CD4-positive, alpha-beta T cell (primary cell): Measurements from ENCODE around the gene CTNNA3. TPM values are rescaled to one million over a fixed set of nuclear protein-coding genes. Genes with fewer than 3 reads are reported as not detected.
"Not testable (repeated sequence)": the region's sequence is repeated elsewhere in the genome, so short reads cannot be mapped to it uniquely, and the experiment has no call there.

ENCODE experiments used
- ATAC-seq: fragments of 200-7000 bp; cut with Tn5 transposase; one replicate; pipeline ENCODE4 v1.10.0; 2022; ENCODE audit warnings: mild to moderate bottlenecking; ENCODE audit not compliant: poor library complexity
- CTCF ChIA-PET: fragments of 350-600 bp; sonication (Branson Sonifier 250); formaldehyde crosslinking; loops from one replicate; lab custom pipeline; 2021; ENCODE audit warnings: antibody characterized with exemption, inconsistent platforms; lab: Charles Lee
- POLR2A ChIA-PET: fragments of 350-600 bp; sonication (Branson Sonifier 250); formaldehyde crosslinking; loops from one replicate; lab custom pipeline; 2021; ENCODE audit warnings: antibody characterized with exemption, inconsistent platforms; lab: Charles Lee
- DNase-seq, 14 experiments: peaks; one replicate each; pipeline ENCODE4 v3.0.0-alpha.2; 2013 to 2020; ENCODE audit warnings: mixed read lengths in 2 of 14
- H3K27ac ChIP-seq, 2 donors: one replicate each; pipeline versions ENCODE4 v1.5.1 to v1.7.0; 2013; ENCODE audit warnings: low read length in 2 of 2, low read depth in 1 of 2, mild to moderate bottlenecking in 1 of 2
- H3K27me3 ChIP-seq, 2 experiments: 1 replicate in 1 of 2; 2 replicates in 1 of 2; pipeline versions ENCODE4 v1.6.1 to v1.7.0; 2013; ENCODE audit warnings: low read length in 2 of 2, control low read depth in 1 of 2, mild to moderate bottlenecking in 1 of 2, moderate library complexity in 1 of 2; ENCODE audit not compliant: insufficient read depth in 2 of 2, control insufficient read depth in 1 of 2
- H3K36me3 ChIP-seq: one replicate; pipeline ENCODE4 v1.6.1; 2013; ENCODE audit warnings: low read length, control low read depth; ENCODE audit not compliant: insufficient read depth
- H3K4me1 ChIP-seq: one replicate; pipeline ENCODE4 v1.6.1; 2013; ENCODE audit warnings: low read length, control low read depth; ENCODE audit not compliant: insufficient read depth
- H3K4me3 ChIP-seq: one replicate; pipeline ENCODE4 v1.5.1; 2013; ENCODE audit warnings: mild to moderate bottlenecking, low read length, moderate library complexity
- H3K9me3 ChIP-seq, 2 experiments: 1 replicate in 1 of 2; 2 replicates in 1 of 2; pipeline versions ENCODE4 v1.6.1 to v1.7.0; 2013; ENCODE audit warnings: low read length in 2 of 2, mild to moderate bottlenecking in 2 of 2, control low read depth in 1 of 2, moderate library complexity in 1 of 2; ENCODE audit not compliant: control insufficient read depth in 1 of 2, insufficient read depth in 1 of 2
- H3K27ac Mint-ChIP-seq: one replicate; pipeline ENCODE4 v1.8.0; 2020; ENCODE audit warnings: mixed read lengths
- H3K27me3 Mint-ChIP-seq: one replicate; pipeline ENCODE4 v1.8.0; 2021; ENCODE audit warnings: mixed read lengths
- H3K36me3 Mint-ChIP-seq: one replicate; pipeline ENCODE4 v1.8.0; 2021; ENCODE audit warnings: low read depth, mixed read lengths
- H3K4me1 Mint-ChIP-seq: one replicate; pipeline ENCODE4 v1.8.0; 2021; ENCODE audit warnings: low read depth, mixed read lengths
- H3K4me3 Mint-ChIP-seq: one replicate; pipeline ENCODE4 v1.8.0; 2020; ENCODE audit warnings: mild to moderate bottlenecking, mixed read lengths
- H3K9me3 Mint-ChIP-seq: one replicate; pipeline ENCODE4 v1.8.0; 2020; ENCODE audit warnings: mixed read lengths
- CTCF ChIP-seq: fragments of 200-600 bp; IDR thresholded peaks from one replicate; pipeline ENCODE4 v1.8.0; 2022; ENCODE audit warnings: antibody characterized with exemption, mild to moderate bottlenecking
- intact Hi-C, 2 experiments: fragments of 100-400 bp; cut with DNase I in 1 of 2; cut with micrococcal nuclease in 1 of 2; formaldehyde crosslinking; loops; one replicate each; pipeline versions ENCODE4 v1.15.1 to v1.9.0; 2023 to 2025; cut with DNase I, micrococcal nuclease
- total RNA-seq, 174 experiments: library from RNA in 2 of 174; stranded (reverse) in 2 of 174; gene quantifications; one replicate each; pipeline ENCODE4 v1.2.3 and lab custom pipeline; 2021 to 2026

The CTNNA3 gene
- total RNA-seq, 2 experiments from 2014 or later: 0.80 TPM; not detected in 1

DNA sequence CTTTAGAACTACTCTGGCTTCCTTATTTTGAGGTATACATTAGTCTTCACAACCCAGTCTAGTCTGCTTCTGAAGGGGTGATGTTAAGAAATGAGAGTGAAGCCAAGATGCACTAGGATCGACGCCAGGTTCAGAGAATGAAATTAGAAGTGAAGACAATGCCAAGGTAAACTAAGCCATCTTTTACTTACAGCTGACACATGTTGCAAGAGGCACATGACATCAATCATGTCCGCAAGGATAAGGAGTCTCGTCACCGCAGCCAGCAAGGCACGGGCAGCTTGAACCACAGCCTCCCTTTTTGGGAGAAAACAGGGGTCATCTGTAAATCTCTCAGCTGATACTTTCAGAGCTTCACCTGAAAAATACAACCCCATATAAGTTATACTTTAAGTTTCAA lies 156.7 kb downstream of the CTNNA3 start:
- DNase-seq: no peak
- Mint-ChIP-seq H3K4me1 (peaks cover 15% of the 10 kb centered on the region), H3K4me3 (no peak overlapping the region), H3K27me3 (peaks cover 6% of the 10 kb centered on the region), H3K9me3 (no peaks in the 10 kb centered on the region), H3K27ac (no peak overlapping the region), H3K36me3 (no peaks in the 10 kb centered on the region)
- Histone ChIP-seq H3K9me3 (no peaks in the 10 kb centered on the region), H3K36me3 (no peaks in the 10 kb centered on the region), H3K4me1 (no peaks in the 10 kb centered on the region), H3K4me3 (no peak overlapping the region), H3K27me3 (no peaks in the 10 kb centered on the region), H3K27ac (no peak overlapping the region)
- TF ChIP-seq CTCF: no peak
- CTCF ChIA-PET: no interaction called here
- POLR2A ChIA-PET: no interaction called here
- intact Hi-C loops: no loop called here
- ATAC-seq: no peak

DNA sequence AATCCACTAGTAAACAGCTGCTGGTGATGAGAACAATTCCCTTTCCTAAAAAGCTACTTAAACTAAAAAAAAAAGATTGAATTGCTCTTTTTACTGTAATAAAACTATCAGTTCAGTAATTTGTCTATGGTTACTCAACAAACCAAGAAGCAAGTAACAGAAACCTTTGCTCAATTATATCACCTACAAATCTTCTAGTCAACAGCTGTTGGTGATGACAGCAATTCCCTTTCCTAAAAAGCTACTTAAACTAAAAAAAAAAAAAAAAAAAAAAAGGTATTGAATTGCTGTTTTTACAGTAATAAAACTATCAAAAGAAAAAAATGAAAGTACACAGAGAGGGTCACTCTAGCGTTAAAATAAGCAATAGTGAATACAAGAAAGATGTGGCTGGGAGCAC lies 158.1 kb downstream of the CTNNA3 start:
- POLR2A ChIA-PET: no interaction called here
- DNase-seq (no peak), ATAC-seq (no peak)
- H3K9me3 ChIP-seq: no peaks in the 10 kb centered on the region
- Mint-ChIP-seq H3K27ac (no peak overlapping the region), H3K27me3 (peaks cover 5% of the 10 kb centered on the region), H3K9me3 (no peaks in the 10 kb centered on the region), H3K4me3 (no peak overlapping the region), H3K36me3 (no peaks in the 10 kb centered on the region), H3K4me1 (peaks cover 15% of the 10 kb centered on the region)
- no peak overlapping the region for H3K27ac ChIP-seq
- no peak overlapping the region for H3K4me3 ChIP-seq
- no peaks in the 10 kb centered on the region for H3K27me3 ChIP-seq
- intact Hi-C loops: no loop called here
- H3K36me3 ChIP-seq: no peaks in the 10 kb centered on the region
- CTCF ChIA-PET: no interaction called here
- no peaks in the 10 kb centered on the region for H3K4me1 ChIP-seq
- no peak for TF ChIP-seq CTCF

- H3K4me3 Mint-ChIP-seq: no peak overlapping the region
- Histone ChIP-seq H3K9me3 (no peaks in the 10 kb centered on the region), H3K27me3 (peaks cover 0 to 6% of the 10 kb centered on the region in 2 experiments), H3K4me3 (no peak overlapping the region), H3K27ac (no peak overlapping the region), H3K36me3 (no peaks in the 10 kb centered on the region), H3K4me1 (no peaks in the 10 kb centered on the region)
- DNase-seq (no peak), ATAC-seq (no peak)
- peaks cover 2% of the 10 kb centered on the region for H3K9me3 Mint-ChIP-seq
- H3K27me3 Mint-ChIP-seq: peaks cover 20% of the 10 kb centered on the region
- intact Hi-C loops: no loop called here
- CTCF ChIA-PET: interaction anchor here (1.6 kb wide), 1 partner anchor 12 kb away, joined by 3 read pairs; no protein-coding TSS in a partner anchor
- H3K36me3 Mint-ChIP-seq: no peaks in the 10 kb centered on the region
- peaks cover 15% of the 10 kb centered on the region for H3K4me1 Mint-ChIP-seq
- POLR2A ChIA-PET: no interaction called here
- TF ChIP-seq CTCF: no peak
- no peak overlapping the region for H3K27ac Mint-ChIP-seq
Measured at GRCh38 chr10:67533376-67533775, 162.6 kb downstream of the CTNNA3 start.

DNA sequence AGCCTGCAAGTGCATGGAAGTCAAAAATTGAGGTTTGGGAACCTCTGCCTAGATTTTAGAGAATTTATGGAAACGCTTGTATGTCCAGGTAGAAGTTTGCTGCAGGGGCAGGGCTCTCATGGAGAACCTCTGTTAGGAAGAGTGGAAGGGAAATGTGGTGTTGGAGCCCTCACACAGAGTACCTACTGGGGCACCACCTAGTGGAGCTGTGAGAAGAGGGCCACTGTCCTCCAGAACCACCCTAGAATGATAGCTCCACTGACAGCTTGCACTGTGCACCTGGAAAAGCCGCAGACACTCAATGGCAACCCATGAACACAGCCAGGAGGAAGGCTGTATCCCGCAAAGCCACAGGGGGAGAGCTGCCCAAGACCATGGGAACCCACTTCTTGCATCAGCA lies 165.0 kb downstream of the CTNNA3 start:
- H3K4me1 Mint-ChIP-seq, CTCF ChIA-PET, H3K27ac ChIP-seq, H3K27me3 ChIP-seq, DNase-seq, POLR2A ChIA-PET, H3K27ac Mint-ChIP-seq, H3K9me3 Mint-ChIP-seq, ATAC-seq, H3K36me3 Mint-ChIP-seq, H3K4me3 ChIP-seq, H3K4me1 ChIP-seq, H3K36me3 ChIP-seq, H3K9me3 ChIP-seq, H3K4me3 Mint-ChIP-seq, intact Hi-C loops: not testable (repeated sequence)
- H3K27me3 Mint-ChIP-seq: peaks cover 20% of the 10 kb centered on the region
